HCT116 (cell line): ENCODE results near the gene TEX55. TPM values are rescaled to one million over a fixed set of nuclear protein-coding genes. Genes with fewer than 3 reads are reported as not detected.

Source experiments
- ATAC-seq: fragments of 200-7000 bp; cut with Tn5 transposase; 2 replicates; pipeline ENCODE4 v1.9.1; 2020; ENCODE audit warnings: mild to moderate bottlenecking, moderate library complexity
- BruUV-seq: library from RNA; stranded (reverse); fragments of 400-500 nt; replicated peaks from 2 replicates; lab custom pipeline; 2021; lab: Mats Ljungman, UMichigan
- CTCF ChIA-PET: fragments of 300-600 bp; sonication (Branson Sonifier 250); formaldehyde crosslinking; loops from one replicate; lab custom pipeline; 2021; ENCODE audit warnings: antibody characterized with exemption; lab: Charles Lee
- POLR2A ChIA-PET: fragments of 300-600, 350-600 bp; sonication (Branson Sonifier 250); formaldehyde crosslinking; loops from one replicate; lab custom pipeline; 2021; ENCODE audit warnings: antibody characterized with exemption; lab: Charles Lee
- RAD21 ChIA-PET, 2 experiments: fragments of 300-600 bp; sonication (Branson Sonifier 250); formaldehyde crosslinking; loops; one replicate each; lab custom pipeline; 2023; ENCODE audit warnings: low total read pairs in 2 of 2; ENCODE audit not compliant: uncharacterized antibody in 2 of 2, unreplicated experiment in 2 of 2, low non-redundant PET in 1 of 2; lab: Charles Lee
- DNase-seq: peaks from one replicate; pipeline ENCODE4 v3.0.0-alpha.2; 2010; ENCODE audit warnings: low read depth, low spot score
- H2AFZ ChIP-seq: fragments of 200-600 bp; shearing (Covaris generic), sonication (generic); 2 replicates; pipeline ENCODE4 v1.6.1; 2017; ENCODE audit warnings: low read depth, mixed run types, mixed read lengths, antibody characterized with exemption, low read length; ENCODE audit not compliant: poor library complexity, severe bottlenecking
- H3K27ac ChIP-seq: 2 replicates; pipeline ENCODE4 v1.5.1; 2012; ENCODE audit warnings: low read depth, low read length
- H3K27me3 ChIP-seq: fragments of 200-600 bp; sonication (generic); 2 replicates; pipeline ENCODE4 v1.6.1; 2016; ENCODE audit warnings: mixed run types, low read length, mixed read lengths; ENCODE audit not compliant: insufficient read depth
- H3K36me3 ChIP-seq, 2 experiments: fragments of 200-500 bp in 1 of 2; fragments of 200-600 bp in 1 of 2; sonication (Bioruptor generic) in 1 of 2; sonication (generic) in 1 of 2; 2 replicates each; pipeline versions ENCODE4 v1.5.1 to v1.6.1; 2014 to 2016; ENCODE audit warnings: low read length in 2 of 2, inconsistent platforms in 1 of 2, mixed read lengths in 1 of 2, mixed run types in 1 of 2; ENCODE audit not compliant: insufficient read depth in 2 of 2, control insufficient read depth in 1 of 2
- H3K4me1 ChIP-seq, 2 experiments: fragments of 200-600 bp in 1 of 2; sonication (generic) in 1 of 2; 2 replicates each; pipeline versions ENCODE4 v1.5.1 to v1.6.1; 2012 to 2017; ENCODE audit warnings: low read length in 2 of 2, inconsistent platforms in 1 of 2, mild to moderate bottlenecking in 1 of 2, mixed read lengths in 1 of 2, mixed run types in 1 of 2, moderate library complexity in 1 of 2; ENCODE audit not compliant: insufficient read depth in 2 of 2, control insufficient read depth in 1 of 2
- H3K4me2 ChIP-seq: fragments of 200-600 bp; sonication (generic); 2 replicates; pipeline ENCODE4 v1.6.1; 2017; ENCODE audit warnings: mixed run types, low read length, mixed read lengths
- H3K4me3 ChIP-seq, 2 experiments: fragments of 200-600 bp in 1 of 2; sonication (generic) in 1 of 2; replicated peaks in 1 of 2; 2 replicates each; pipeline ENCODE4 v1.5.1; 2011 to 2016; ENCODE audit warnings: low read length in 2 of 2, control low read depth in 1 of 2, low read depth in 1 of 2, mild to moderate bottlenecking in 1 of 2, mixed read lengths in 1 of 2, mixed run types in 1 of 2
- H3K79me2 ChIP-seq: fragments of 200-600 bp; sonication (generic); 2 replicates; pipeline ENCODE4 v1.6.1; 2017; ENCODE audit warnings: mild to moderate bottlenecking, mixed run types, low read length, moderate library complexity, mixed read lengths; ENCODE audit not compliant: insufficient read depth
- H3K9ac ChIP-seq: fragments of 200-600 bp; sonication (generic); 2 replicates; pipeline ENCODE4 v1.6.1; 2016; ENCODE audit warnings: low read length, mixed read lengths
- H3K9me2 ChIP-seq: fragments of 200-600 bp; sonication (generic), shearing (Covaris generic); 2 replicates; pipeline ENCODE4 v1.6.1; 2017; ENCODE audit warnings: mixed run types, mild to moderate bottlenecking, moderate library complexity; ENCODE audit not compliant: insufficient read depth
- H3K9me3 ChIP-seq, 2 experiments: fragments of 200-500 bp in 1 of 2; fragments of 200-600 bp in 1 of 2; sonication (Bioruptor generic) in 1 of 2; sonication (generic) in 1 of 2; 2 replicates each; pipeline ENCODE4 v1.6.1; 2014 to 2017; ENCODE audit warnings: low read length in 2 of 2, mixed read lengths in 2 of 2, inconsistent platforms in 1 of 2, low read depth in 1 of 2, mild to moderate bottlenecking in 1 of 2, mixed run types in 1 of 2, moderate library complexity in 1 of 2; ENCODE audit not compliant: control insufficient read depth in 1 of 2, insufficient read depth in 1 of 2
- H4K20me1 ChIP-seq: fragments of 200-600 bp; sonication (generic), shearing (Covaris generic); 2 replicates; pipeline ENCODE4 v1.6.1; 2017; ENCODE audit warnings: mixed run types, mild to moderate bottlenecking, moderate library complexity; ENCODE audit not compliant: insufficient read depth
- CEBPB ChIP-seq: IDR thresholded peaks from 2 replicates; pipeline ENCODE4 v1.6.1; 2012; ENCODE audit warnings: low read depth
- ELF1 ChIP-seq: IDR thresholded peaks from 2 replicates; pipeline ENCODE4 v1.6.1; 2012; ENCODE audit warnings: low read depth, borderline replicate concordance
- EZH2 ChIP-seq: fragments of 200-600 bp; sonication (generic); IDR thresholded peaks from 2 replicates; pipeline ENCODE4 v1.6.1; 2017; ENCODE audit warnings: antibody characterized with exemption, mixed run types
- EZH2phosphoT487 ChIP-seq: fragments of 200-600 bp; IDR thresholded peaks from 2 replicates; pipeline ENCODE4 v1.6.1; 2018; ENCODE audit warnings: antibody characterized with exemption, borderline replicate concordance
- RAD21 ChIP-seq: IDR thresholded peaks from 2 replicates; pipeline ENCODE4 v1.6.1; 2012; ENCODE audit warnings: low read depth, mild to moderate bottlenecking
- SP1 ChIP-seq: IDR thresholded peaks from 2 replicates; pipeline ENCODE4 v1.6.1; 2012; ENCODE audit warnings: low read depth
- SRF ChIP-seq: IDR thresholded peaks from 2 replicates; pipeline ENCODE4 v1.6.1; 2012; ENCODE audit warnings: low read depth
- ZFX ChIP-seq: fragments of 450-650 bp; IDR thresholded peaks from 2 replicates; pipeline ENCODE4 v1.6.1; 2017
- ZNF274 ChIP-seq: fragments of 200-500 bp; sonication (Bioruptor generic); IDR thresholded peaks from 2 replicates; pipeline ENCODE4 v1.6.1; 2014; ENCODE audit warnings: mild to moderate bottlenecking, low read depth, low read length, inconsistent platforms
- intact Hi-C: fragments of 100-400 bp; cut with micrococcal nuclease; formaldehyde crosslinking; loops from 2 replicates; pipeline ENCODE4 v1.10.0; 2022
- total RNA-seq: library from RNA; stranded (reverse); gene quantifications from one replicate; pipeline ENCODE4 v1.2.1, GENCODE V29; 2021; ENCODE audit not compliant: unreplicated experiment

Gene TEX55
- total RNA-seq, 1 experiment from 2014 or later = not detected

- Histone ChIP-seq H3K79me2 (no peaks in the 10 kb centered on the region), H3K9me2 (no peaks in the 10 kb centered on the region), H3K27me3 (no peaks in the 10 kb centered on the region), H3K4me3 (no peak within 1 kb of the TSS), H3K9ac (no peak within 1 kb of the TSS), H3K36me3 (no peaks in the 10 kb centered on the region), H3K4me1 (no peaks in the 10 kb centered on the region), H4K20me1 (no peaks in the 10 kb centered on the region), H2AFZ (no peak within 1 kb of the TSS), H3K9me3 (no peaks in the 10 kb centered on the region), H3K4me2 (no peak within 1 kb of the TSS), H3K27ac (no peak within 1 kb of the TSS)
- DNase-seq (no peak), ATAC-seq (no peak)
- ChIA-PET RAD21 (no interaction called here), CTCF (no interaction called here), POLR2A (no interaction called here)
- intact Hi-C loops = no loop called here
- BruUV-seq = no TSS peak
- no peak for TF ChIP-seq EZH2phosphoT487
These were observed 27.4 kb downstream of the TEX55 start, which contains the start of gene UPK1B for GRCh38 chr3:119173325-119173724. Gene UPK1B (plus strand): TSS chr3:119173598. CDS start chr3:119186742, 13,144 bp downstream.

GRCh38 chr3:119175872-119176756 lies 30.1 kb downstream of the TEX55 start:
- no peak overlapping the region for H3K4me2 ChIP-seq
- intact Hi-C loops = no loop called here
- ChIA-PET RAD21 (no interaction called here), POLR2A (no interaction called here), CTCF (no interaction called here)
- H3K9me2 ChIP-seq = no peaks in the 10 kb centered on the region
- DNase-seq (no peak), ATAC-seq (no peak)
- no peak overlapping the region for H3K4me3 ChIP-seq
- H2AFZ ChIP-seq = no peak overlapping the region
- no peak for TF ChIP-seq ZFX
- TF ChIP-seq ELF1 = no peak
- TF ChIP-seq CEBPB = no peak
- no peak for TF ChIP-seq SRF
- TF ChIP-seq ZNF274 = no peak
- no peak for TF ChIP-seq SP1
- TF ChIP-seq RAD21 = no peak
- TF ChIP-seq EZH2 = no peak
- no peaks in the 10 kb centered on the region for H3K9me3 ChIP-seq
- no peaks in the 10 kb centered on the region for H3K4me1 ChIP-seq
- H4K20me1 ChIP-seq = no peaks in the 10 kb centered on the region
- no peak overlapping the region for H3K9ac ChIP-seq
- no peaks in the 10 kb centered on the region for H3K79me2 ChIP-seq
- BruUV-seq = no TSS peak
- no peaks in the 10 kb centered on the region for H3K36me3 ChIP-seq
- no peak overlapping the region for H3K27ac ChIP-seq
- no peaks in the 10 kb centered on the region for H3K27me3 ChIP-seq
